GM19395 (cell line): Measurements from ENCODE around the gene ANKRD29.

Experiments used
- ATAC-seq: cut with Tn5 transposase; IDR thresholded peaks from one replicate; pipeline ENCODE4 v1.9.1; 2021; ENCODE audit warnings: mild to moderate bottlenecking, moderate library complexity; ENCODE audit not compliant: unreplicated experiment

ANKRD29 gene

GRCh38 chr18:23688528-23688927 lies 25.8 kb upstream of the ANKRD29 start:
- no peak for ATAC-seq

GRCh38 chr18:23684515-23685197 lies 21.9 kb upstream of the ANKRD29 start:
- no peak for ATAC-seq

DNA sequence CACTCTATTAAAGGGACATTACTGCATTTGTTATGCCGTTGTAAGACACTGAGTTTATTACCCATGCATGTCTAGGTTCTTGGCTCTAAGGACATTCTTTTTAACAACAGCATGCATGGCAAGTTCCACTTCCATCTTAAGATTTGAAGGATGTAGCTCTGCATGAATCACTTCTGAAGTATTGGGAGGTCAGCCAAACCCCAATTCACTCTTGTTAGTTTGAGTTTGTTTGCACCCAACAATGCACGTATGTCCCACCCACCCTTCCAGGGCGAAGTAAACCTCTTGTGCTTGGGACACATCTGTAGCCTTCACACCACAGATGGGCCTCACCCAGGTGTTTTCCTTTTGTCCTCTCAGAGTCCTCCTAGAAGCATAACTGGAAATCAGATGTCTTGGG lies 21.0 kb upstream of the ANKRD29 start:
- no peak for ATAC-seq

DNA sequence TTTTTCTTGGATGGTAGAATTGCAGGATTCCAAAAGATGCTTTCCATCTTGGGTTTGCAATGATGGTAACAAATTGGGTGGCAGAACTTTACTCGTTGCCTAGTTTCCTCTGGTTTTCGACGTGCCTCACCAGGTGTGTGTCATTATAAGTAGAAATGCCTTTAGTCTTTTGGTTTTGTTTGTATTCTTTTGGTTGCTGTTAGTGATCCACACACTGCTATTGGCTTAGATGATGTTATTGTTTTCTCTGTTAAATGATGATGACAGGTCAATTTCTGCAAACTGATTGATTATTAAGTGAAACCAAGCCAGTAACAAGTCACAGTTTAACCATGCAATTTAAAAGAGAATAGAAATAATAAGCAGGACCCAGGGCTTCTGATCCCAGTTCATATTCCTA lies 20.4 kb upstream of the ANKRD29 start:
- ATAC-seq, result no peak

DNA sequence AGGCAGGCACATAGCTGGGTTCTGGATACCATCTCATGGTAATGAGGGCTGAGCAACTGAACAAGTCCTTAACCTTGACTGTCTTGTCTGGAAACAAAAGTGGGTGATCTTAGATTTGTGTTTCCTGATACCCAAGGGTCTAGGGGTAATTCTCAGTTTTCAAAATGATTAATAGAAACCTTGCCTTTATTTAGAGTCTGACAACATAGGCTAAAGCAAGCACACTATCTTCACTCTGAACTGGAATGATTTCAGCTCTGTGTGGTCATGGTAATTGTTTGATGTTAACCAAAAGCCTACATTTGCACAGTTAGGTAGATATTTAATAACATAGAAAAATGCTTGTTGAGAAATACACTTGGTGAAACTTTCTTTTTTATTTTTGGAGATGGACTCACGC lies 19.8 kb upstream of the ANKRD29 start:
- no peak for ATAC-seq

- no peak for ATAC-seq
Measured at GRCh38 chr18:23682045-23682444, 19.3 kb upstream of the ANKRD29 start.

- no peak for ATAC-seq
Measured at GRCh38 chr18:23675896-23676295, 13.2 kb upstream of the ANKRD29 start.

DNA sequence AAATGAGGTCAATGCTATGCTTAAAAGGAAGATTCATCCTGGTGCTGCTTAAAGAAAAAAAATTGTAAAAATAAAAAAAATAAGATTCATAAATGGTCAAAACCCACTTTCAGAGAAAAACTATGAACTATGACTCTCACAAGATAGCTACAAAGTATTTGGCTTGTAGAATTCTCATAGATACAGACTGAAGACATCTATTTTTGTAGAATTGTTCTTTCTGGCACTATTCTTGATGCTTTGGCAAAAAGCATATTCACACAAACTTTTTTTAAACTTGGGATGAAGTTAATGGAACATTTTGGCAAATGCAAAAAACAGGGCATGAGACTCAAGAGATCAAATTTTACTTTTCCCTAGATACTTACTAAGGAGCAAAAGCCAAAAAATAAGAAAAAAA lies 12.5 kb upstream of the ANKRD29 start:
- ATAC-seq, result no peak

GRCh38 chr18:23673725-23674124 lies 11.0 kb upstream of the ANKRD29 start:
- ATAC-seq, result no peak

- ATAC-seq, result no peak
Measured at GRCh38 chr18:23671564-23671963, 8.9 kb upstream of the ANKRD29 start.

DNA sequence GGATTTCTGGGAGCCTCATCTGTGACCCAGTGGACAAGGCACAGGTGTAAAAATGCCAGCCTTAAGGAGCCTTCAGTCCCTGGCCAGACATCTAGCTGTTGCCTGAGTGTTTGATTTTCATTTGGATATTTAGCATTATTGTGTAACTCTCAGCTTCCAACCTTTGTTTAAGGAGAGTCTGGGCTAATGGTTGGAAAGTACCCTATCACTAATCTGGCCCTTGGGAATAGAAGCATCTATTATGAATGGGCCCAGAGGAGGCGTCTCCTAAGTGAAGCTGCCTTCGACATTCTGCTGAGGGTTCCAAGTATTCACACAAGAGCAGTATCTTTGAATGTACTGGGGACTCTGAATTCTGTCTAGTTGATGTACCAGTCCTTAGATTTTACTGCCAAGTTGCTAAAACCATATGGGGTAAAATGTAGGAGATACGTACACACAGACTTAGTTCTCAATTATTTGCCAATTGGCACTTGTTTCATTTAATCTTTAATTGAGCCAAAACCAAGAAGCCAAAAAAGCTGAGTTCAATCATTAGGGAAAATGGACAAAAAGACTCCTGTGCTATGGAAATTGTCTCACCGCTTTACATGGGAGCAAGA lies 7.2 kb upstream of the ANKRD29 start:
- ATAC-seq, result no peak

DNA sequence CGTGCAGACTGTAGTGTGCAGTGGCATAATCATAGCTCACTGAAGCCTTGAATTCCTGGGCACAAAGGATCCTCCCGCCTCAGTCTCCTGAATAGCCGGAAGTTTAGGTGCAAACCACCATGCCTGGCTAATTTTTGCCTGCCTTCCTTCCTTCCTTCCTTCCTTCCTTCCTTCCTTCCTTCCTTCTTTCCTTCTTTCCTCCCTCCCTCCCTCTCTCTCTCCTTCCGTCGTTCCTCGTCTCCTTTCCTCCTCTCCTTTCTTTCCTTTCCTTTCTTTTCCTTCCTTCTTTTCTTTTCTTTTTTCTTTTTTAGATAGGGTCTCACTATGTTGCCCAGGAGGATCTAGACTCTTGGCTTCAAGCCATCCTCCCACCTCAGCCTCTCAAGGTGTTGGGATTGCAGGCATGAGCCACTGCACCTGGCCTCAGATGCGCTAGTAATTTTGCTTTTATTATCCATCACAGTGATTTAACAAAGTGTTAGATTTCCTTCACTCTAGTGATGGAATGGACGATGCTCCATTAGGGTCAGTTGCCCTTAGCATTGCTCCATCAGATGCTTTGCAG lies 6.6 kb upstream of the ANKRD29 start:
- ATAC-seq, result no peak

DNA sequence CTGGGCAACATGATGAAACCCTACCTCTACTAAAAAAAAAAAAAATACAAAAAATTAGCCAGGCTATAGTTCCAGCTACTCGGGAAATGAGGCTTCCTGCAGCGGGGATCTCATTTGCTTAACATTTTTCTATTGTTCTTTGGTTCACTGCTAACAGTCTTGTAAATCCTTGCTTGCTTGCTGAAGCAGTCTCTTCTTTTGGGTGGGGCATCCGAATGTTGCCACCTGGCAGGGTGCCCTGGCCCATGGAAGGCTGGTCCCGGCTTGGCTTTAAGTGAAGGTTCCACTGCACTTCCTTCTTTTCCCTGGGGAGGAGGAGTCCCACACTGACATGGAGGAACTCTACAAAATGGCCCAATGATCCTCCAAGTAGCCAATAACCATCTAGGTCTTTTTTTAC lies 6.0 kb upstream of the ANKRD29 start:
- no peak for ATAC-seq

DNA sequence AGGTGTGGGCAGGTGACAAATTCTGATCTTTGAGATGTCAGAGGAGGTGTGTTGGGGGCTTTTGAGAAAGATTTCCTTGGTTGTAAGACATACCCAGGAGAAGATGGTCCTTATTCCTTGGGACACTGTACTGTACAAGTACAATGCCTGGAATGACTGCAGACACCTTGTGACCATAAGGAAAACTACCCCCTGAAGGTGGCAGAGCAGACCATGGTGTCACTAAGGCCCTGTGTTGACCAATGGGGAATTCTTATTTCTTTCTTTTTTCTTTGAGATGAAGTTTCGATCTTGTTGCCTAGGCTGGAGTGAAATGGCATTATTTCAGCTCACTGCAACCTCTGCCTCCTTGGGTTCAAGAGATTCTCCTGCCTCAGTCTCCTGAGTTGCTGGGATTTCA lies 4.4 kb upstream of the ANKRD29 start:
- ATAC-seq, result no peak

DNA sequence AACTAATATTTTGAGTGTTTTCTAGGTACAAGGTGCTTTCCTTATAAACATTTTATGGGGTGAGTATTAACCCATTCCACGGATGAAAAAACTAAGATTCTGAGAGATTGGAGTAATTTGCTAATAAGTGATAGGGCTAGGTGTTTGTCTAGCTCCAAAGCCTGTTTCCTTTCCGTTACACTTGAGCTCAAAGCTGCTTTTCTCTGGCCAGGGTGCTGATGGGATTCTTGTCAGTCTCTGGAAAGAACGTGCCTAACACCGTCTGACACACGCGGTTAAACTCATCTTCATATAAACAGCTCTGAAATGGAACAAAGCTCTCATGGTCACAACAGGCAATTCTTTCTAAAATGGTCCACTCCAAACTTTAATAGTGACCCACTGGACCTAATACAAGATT lies 2.0 kb upstream of the ANKRD29 start:
- no peak for ATAC-seq

DNA sequence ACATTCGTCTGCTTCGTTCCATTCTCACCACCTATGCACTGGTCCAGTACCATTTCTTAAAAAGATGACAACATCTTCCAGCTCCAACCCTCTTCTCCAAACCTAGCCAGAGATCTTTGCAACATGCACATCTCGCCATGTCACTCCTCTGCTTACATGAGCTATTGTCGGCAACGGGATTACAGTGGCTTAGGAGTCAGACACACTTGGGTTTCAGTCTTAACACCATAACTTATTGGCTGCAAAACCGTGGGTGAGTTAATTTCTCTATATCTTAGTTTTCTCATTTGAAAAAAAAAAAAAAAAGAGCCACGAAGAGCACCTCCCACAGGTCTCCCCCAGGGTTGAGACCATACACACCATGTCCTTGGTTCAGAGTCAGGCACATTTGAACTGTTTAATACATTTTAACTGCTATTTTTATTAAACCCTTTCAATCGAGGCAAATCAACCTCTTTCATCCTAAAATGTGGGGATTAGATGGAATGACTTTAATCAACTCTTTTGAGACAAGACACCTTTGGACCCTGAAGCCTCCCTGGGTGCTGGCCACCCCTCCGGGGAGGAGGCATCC lies 889 bp downstream of the ANKRD29 start:
- ATAC-seq, result no peak

GRCh38 chr18:23658285-23658684 lies 4.4 kb downstream of the ANKRD29 start:
- ATAC-seq, result no peak

DNA sequence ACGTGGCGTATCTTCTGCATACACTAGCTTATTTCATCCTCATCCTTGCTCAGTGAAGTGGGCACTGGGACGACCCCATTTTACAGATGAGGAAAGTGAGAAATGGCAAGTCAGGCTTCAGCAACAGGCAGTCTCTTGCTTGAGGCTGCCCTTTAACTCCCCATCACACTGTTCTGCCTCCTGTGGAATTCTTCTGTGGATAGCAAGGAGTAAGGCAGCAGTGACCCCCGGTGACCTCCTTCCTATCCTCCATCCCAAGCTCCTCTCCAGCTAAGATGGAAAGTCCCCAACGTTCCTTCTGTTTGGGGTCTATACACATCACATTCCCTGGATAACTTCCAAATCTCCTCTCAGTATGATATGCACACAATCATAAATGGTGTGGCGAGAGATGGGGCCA lies 10.5 kb downstream of the ANKRD29 start:
- no peak for ATAC-seq

- ATAC-seq, result no peak
Measured at GRCh38 chr18:23650968-23651927, 11.5 kb downstream of the ANKRD29 start.

DNA sequence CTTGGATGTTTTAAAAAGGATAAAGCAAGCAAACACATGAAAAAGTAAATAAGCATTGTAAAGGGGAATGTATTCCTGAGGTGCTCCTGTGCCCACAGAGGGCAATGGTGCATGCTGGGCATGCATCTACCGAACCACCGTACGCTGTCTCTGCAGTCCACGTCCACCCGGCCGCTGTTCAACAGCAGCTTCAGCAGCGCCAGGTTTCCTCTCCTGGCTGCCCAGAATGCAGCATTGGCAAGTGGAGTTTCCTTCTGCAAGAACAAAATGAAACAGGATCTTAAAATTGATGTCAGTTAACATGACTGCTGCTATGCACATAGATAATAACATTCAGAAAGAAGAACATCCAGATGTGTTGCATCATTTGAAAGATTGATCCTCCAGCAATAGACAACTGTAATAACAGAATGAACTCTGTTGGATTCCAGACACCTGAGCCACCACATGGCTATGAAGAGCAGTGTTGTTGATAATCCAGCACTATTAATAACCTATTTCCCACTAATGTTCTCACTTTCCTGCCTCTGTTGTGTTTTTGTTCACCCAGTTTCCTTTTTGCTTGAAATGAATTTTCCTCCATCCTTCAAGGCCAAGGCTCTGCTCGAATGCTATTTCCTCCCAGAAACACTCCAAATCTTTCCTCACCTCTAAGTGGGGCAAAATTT lies 13.6 kb downstream of the ANKRD29 start:
- ATAC-seq, result no peak

- ATAC-seq, result no peak
Measured at GRCh38 chr18:23648456-23648855, 14.3 kb downstream of the ANKRD29 start.
